Neural cell (in vitro differentiated cells): ENCODE results near the gene MAGI1. TPM values are rescaled to one million over a fixed set of nuclear protein-coding genes. Genes with fewer than 3 reads are reported as not detected.

ENCODE experiments used
- H2AFZ ChIP-seq: fragments of 200-600, 300-800 bp; sonication (generic), shearing (Covaris generic); 2 replicates; pipeline ENCODE4 v1.6.0; 2014; ENCODE audit warnings: low read depth, mild to moderate bottlenecking, antibody characterized with exemption, low read length, moderate library complexity
- H3F3A ChIP-seq: fragments of 200-600 bp; shearing (Covaris generic); 2 replicates; pipeline ENCODE4 v1.6.1; 2016; ENCODE audit warnings: mild to moderate bottlenecking, moderate library complexity, mixed read lengths, antibody characterized with exemption, low read length; ENCODE audit not compliant: insufficient read depth, poor library complexity, severe bottlenecking
- H3K27ac ChIP-seq: fragments of 200-600, 300-800 bp; sonication (generic), shearing (Covaris generic); 2 replicates; pipeline ENCODE4 v1.5.1; 2014; ENCODE audit warnings: mild to moderate bottlenecking, low read length, moderate library complexity
- H3K27me3 ChIP-seq: fragments of 300-800, 200-600 bp; sonication (generic), shearing (Covaris generic); 2 replicates; pipeline ENCODE4 v1.6.0; 2014; ENCODE audit warnings: mild to moderate bottlenecking, low read depth, low read length, moderate library complexity; ENCODE audit not compliant: insufficient read depth
- H3K36me3 ChIP-seq: fragments of 300-800, 200-600 bp; sonication (generic), shearing (Covaris generic); 2 replicates; pipeline ENCODE4 v1.5.1; 2014; ENCODE audit warnings: mild to moderate bottlenecking, antibody characterized with exemption, low read length, moderate library complexity; ENCODE audit not compliant: insufficient read depth
- H3K4me2 ChIP-seq: fragments of 300-800, 200-600 bp; sonication (generic), shearing (Covaris generic); 2 replicates; pipeline ENCODE4 v1.6.0; 2014; ENCODE audit warnings: mild to moderate bottlenecking, low read length
- H3K4me3 ChIP-seq: fragments of 300-800, 200-600 bp; sonication (generic), shearing (Covaris generic); 2 replicates; pipeline ENCODE4 v1.5.1; 2014; ENCODE audit warnings: mild to moderate bottlenecking, low read length, moderate library complexity
- H3K79me2 ChIP-seq: fragments of 200-600 bp; shearing (Covaris generic); replicated peaks from 2 replicates; pipeline ENCODE4 v1.6.0; 2014; ENCODE audit warnings: mild to moderate bottlenecking, low read length, moderate library complexity; ENCODE audit not compliant: insufficient read depth
- H3K9ac ChIP-seq: fragments of 300-800, 200-600 bp; sonication (generic), shearing (Covaris generic); 2 replicates; pipeline ENCODE4 v1.6.1; 2016; ENCODE audit warnings: mild to moderate bottlenecking, low read length, mixed read lengths
- H3K9me2 ChIP-seq: fragments of 200-600 bp; shearing (Covaris generic); 2 replicates; pipeline ENCODE4 v1.6.1; 2016; ENCODE audit warnings: mild to moderate bottlenecking, low read length, mixed read lengths; ENCODE audit not compliant: insufficient read depth
- H3K9me3 ChIP-seq: fragments of 200-600, 300-800 bp; sonication (generic), shearing (Covaris generic); 2 replicates; pipeline ENCODE4 v1.6.1; 2016; ENCODE audit warnings: mild to moderate bottlenecking, mixed run types, low read length, moderate library complexity, mixed read lengths
- H4K20me1 ChIP-seq: fragments of 200-600 bp; shearing (Covaris generic); 2 replicates; pipeline ENCODE4 v1.6.1; 2016; ENCODE audit warnings: mild to moderate bottlenecking, mixed run types; ENCODE audit not compliant: insufficient read depth
- CTCF ChIP-seq: fragments of 450-650 bp; IDR thresholded peaks from 2 replicates; pipeline ENCODE4 v1.5.1; 2014; ENCODE audit warnings: antibody characterized with exemption, mild to moderate bottlenecking, moderate library complexity; ENCODE audit not compliant: poor library complexity, severe bottlenecking
- EP300 ChIP-seq: fragments of 450-650 bp; conservative IDR thresholded peaks from 2 replicates; pipeline ENCODE4 v1.6.1; 2014; ENCODE audit warnings: antibody characterized with exemption, mild to moderate bottlenecking, moderate library complexity; ENCODE audit not compliant: poor library complexity, severe bottlenecking
- EZH2 ChIP-seq: fragments of 200-600, 300-800 bp; shearing (Covaris generic), sonication (generic); IDR thresholded peaks from 2 replicates; pipeline ENCODE4 v1.6.1; 2014; ENCODE audit warnings: antibody characterized with exemption, low read length, borderline replicate concordance, mild to moderate bottlenecking; ENCODE audit not compliant: insufficient read depth, poor library complexity, severe bottlenecking
- MXI1 ChIP-seq: fragments of 450-650 bp; conservative IDR thresholded peaks from 2 replicates; pipeline ENCODE4 v1.6.1; 2014; ENCODE audit warnings: antibody characterized with exemption, mild to moderate bottlenecking; ENCODE audit not compliant: poor library complexity, severe bottlenecking
- POLR2AphosphoS5 ChIP-seq: IDR thresholded peaks from 2 replicates; pipeline ENCODE4 v1.6.1; 2012
- RAD21 ChIP-seq: fragments of 450-650 bp; conservative IDR thresholded peaks from 2 replicates; pipeline ENCODE4 v1.6.1; 2014; ENCODE audit warnings: antibody characterized with exemption, mild to moderate bottlenecking, moderate library complexity
- REST ChIP-seq: IDR thresholded peaks from 2 replicates; pipeline ENCODE4 v1.6.1; 2012; ENCODE audit warnings: borderline replicate concordance
- SMC3 ChIP-seq: fragments of 450-650 bp; conservative IDR thresholded peaks from 2 replicates; pipeline ENCODE4 v1.6.1; 2014; ENCODE audit warnings: antibody characterized with exemption, mild to moderate bottlenecking, moderate library complexity; ENCODE audit not compliant: poor library complexity
- TAF1 ChIP-seq: IDR thresholded peaks from 2 replicates; pipeline ENCODE4 v1.6.1; 2012; ENCODE audit warnings: low read depth
- polyA plus RNA-seq: library from polyadenylated mRNA; depleted of rRNA; stranded (reverse); fragments of >200 nt; gene quantifications from 2 replicates; pipeline ENCODE4 v1.2.3, GENCODE V29; 2014

Gene MAGI1
- polyA plus RNA-seq, 1 donor from 2014 or later: 44.7 TPM

- TF ChIP-seq TAF1 (no peak), RAD21 (no peak), SMC3 (no peak), EZH2 (no peak), POLR2AphosphoS5 (no peak)
- Histone ChIP-seq H3K9ac (no peak overlapping the region), H3K9me3 (no peaks in the 10 kb centered on the region), H3K9me2 (no peaks in the 10 kb centered on the region), H3K79me2 (peaks cover 20% of the 10 kb centered on the region), H3K36me3 (no peaks in the 10 kb centered on the region), H3K4me2 (no peak overlapping the region), H3K27ac (no peak overlapping the region), H3K27me3 (no peaks in the 10 kb centered on the region), H4K20me1 (no peaks in the 10 kb centered on the region), H2AFZ (no peak overlapping the region), H3K4me3 (no peak overlapping the region), H3F3A (no peaks in the 10 kb centered on the region)
These were observed 512.1 kb downstream of the MAGI1 start for GRCh38 chr3:65526656-65527055.

GRCh38 chr3:65524584-65524983 lies 514.1 kb downstream of the MAGI1 start:
- Histone ChIP-seq H2AFZ (no peak overlapping the region), H3K4me3 (no peak overlapping the region), H3K79me2 (peaks cover 14% of the 10 kb centered on the region), H3K9me2 (no peaks in the 10 kb centered on the region), H4K20me1 (no peaks in the 10 kb centered on the region), H3K9ac (no peak overlapping the region), H3K27me3 (no peaks in the 10 kb centered on the region), H3K9me3 (no peaks in the 10 kb centered on the region), H3K4me2 (no peak overlapping the region), H3K36me3 (no peaks in the 10 kb centered on the region), H3F3A (no peaks in the 10 kb centered on the region), H3K27ac (no peak overlapping the region)
- TF ChIP-seq RAD21: no peak
- no peak for TF ChIP-seq SMC3
- TF ChIP-seq MXI1: no peak
- TF ChIP-seq REST: no peak
- no peak for TF ChIP-seq TAF1

- H3K27ac ChIP-seq: no peak overlapping the region
- H4K20me1 ChIP-seq: no peaks in the 10 kb centered on the region
- no peak overlapping the region for H3K4me3 ChIP-seq
- TF ChIP-seq REST: no peak
- TF ChIP-seq EP300: no peak
- no peak for TF ChIP-seq SMC3
- no peak for TF ChIP-seq CTCF
- TF ChIP-seq EZH2: no peak
- TF ChIP-seq POLR2AphosphoS5: no peak
- TF ChIP-seq TAF1: no peak
- no peak for TF ChIP-seq MXI1
- TF ChIP-seq RAD21: no peak
- no peak overlapping the region for H3K4me2 ChIP-seq
- no peaks in the 10 kb centered on the region for H3K9me2 ChIP-seq
- H3K9ac ChIP-seq: no peak overlapping the region
- no peaks in the 10 kb centered on the region for H3K36me3 ChIP-seq
- peaks cover 7% of the 10 kb centered on the region for H3K79me2 ChIP-seq
- H3K9me3 ChIP-seq: no peaks in the 10 kb centered on the region
- no peaks in the 10 kb centered on the region for H3K27me3 ChIP-seq
- no peak overlapping the region for H2AFZ ChIP-seq
- H3F3A ChIP-seq: no peaks in the 10 kb centered on the region
These were observed 514.8 kb downstream of the MAGI1 start for GRCh38 chr3:65523878-65524277.
